Gastrocnemius medialis (tissue), 4 donors: ENCODE data around the gene NOS2.

Experiments used
- CTCF ChIP-seq, 5 experiments: fragments of 450-650 bp in 3 of 5; fragments of 200-600 bp in 2 of 5; sonication (generic) in 2 of 5; IDR thresholded peaks in 4 of 5; conservative IDR thresholded peaks in 1 of 5; 1 replicate in 4 of 5; 2 replicates in 1 of 5; pipeline ENCODE4 v1.5.1; 2016 to 2019; ENCODE audit warnings: antibody characterized with exemption in 5 of 5, mild to moderate bottlenecking in 3 of 5, moderate library complexity in 3 of 5
- POLR2A ChIP-seq, 2 donors: fragments of 450-650 bp; IDR thresholded peaks; one replicate each; pipeline ENCODE4 v1.6.1; 2017; ENCODE audit warnings: antibody characterized with exemption in 2 of 2, mild to moderate bottlenecking in 2 of 2, moderate library complexity in 2 of 2

- TF ChIP-seq CTCF (IDR thresholded peaks at IDR 0.05 in 4 of 5, conservative IDR thresholded peaks at IDR 0.05 in 1 of 5) (no peak), POLR2A (IDR thresholded peaks at IDR 0.05) (no peak)
These were observed 49.2 kb downstream of the NOS2 start for GRCh38 chr17:27751166-27751565.
